Umbilical cord (tissue), 2 donors: Measurements from ENCODE around the gene ZFPL1. TPM values are rescaled to one million over a fixed set of nuclear protein-coding genes. Genes with fewer than 3 reads are reported as not detected.
A peak's percentile ranks its signal among the peaks of the same experiment; 100 is the strongest.

Source experiments
- DNase-seq: peaks from one replicate; pipeline ENCODE4 v3.0.0-alpha.2; 2015; ENCODE audit warnings: low spot score
- total RNA-seq: library from RNA; depleted of rRNA; stranded (reverse); fragments of >200 nt; gene quantifications from one replicate; pipeline ENCODE4 v1.2.3, GENCODE V29; 2014; ENCODE audit warnings: low replicate concordance; ENCODE audit not compliant: insufficient read depth

Gene ZFPL1
- total RNA-seq, result 28.6 TPM

DNA sequence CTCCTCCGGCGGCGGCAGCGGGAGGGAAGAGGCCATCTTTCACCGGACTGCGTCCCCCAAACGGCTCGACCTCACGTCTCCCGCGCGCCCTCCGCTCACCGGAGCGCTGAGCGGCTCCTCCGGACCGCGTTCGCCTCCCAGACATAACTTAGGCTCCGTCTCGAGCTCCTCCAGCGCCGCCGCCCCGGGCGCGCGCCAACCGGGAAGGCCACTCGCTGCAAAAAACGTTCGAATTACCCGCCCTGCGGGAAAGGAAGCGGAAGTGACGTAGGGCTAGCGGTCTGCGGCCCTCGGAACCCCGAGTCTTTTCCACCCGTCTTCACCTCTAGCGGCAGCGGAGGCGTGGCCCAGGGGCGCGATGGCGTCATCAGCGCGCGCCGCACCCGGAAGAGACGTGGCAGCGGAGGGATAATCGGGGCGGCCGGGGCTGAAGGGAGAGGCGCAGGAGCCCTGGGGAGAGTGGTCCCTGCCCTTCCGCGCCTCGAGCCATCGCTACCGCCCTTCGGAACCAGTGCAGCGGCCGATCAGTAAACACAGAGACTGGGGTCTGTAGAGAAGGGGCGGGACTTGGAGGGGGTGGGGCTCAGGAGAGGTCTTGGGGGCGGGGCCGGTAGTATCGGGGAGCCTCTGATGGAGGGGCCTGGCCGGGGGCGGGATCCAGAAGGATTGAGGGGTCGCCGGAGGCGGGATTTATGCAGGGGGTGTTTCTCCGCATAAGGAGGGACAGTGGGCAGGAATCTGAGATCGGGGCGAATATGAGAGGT is at the start of gene ZFPL1, which contains the start of gene CDCA5:
TSS of gene ZFPL1 (plus strand) at position 389 of the 764 bp plus-strand sequence. CDS start 477 bp downstream, outside the sequence.
TSS of gene CDCA5 (minus strand) at position 207 of the 764 bp plus-strand sequence. CDS start at position 145, 62 bp downstream.
- peak; percentile 95 for DNase-seq

GRCh38 chr11:65034423-65034822 is 49.6 kb upstream of the ZFPL1 start:
- DNase-seq, result no peak

DNA sequence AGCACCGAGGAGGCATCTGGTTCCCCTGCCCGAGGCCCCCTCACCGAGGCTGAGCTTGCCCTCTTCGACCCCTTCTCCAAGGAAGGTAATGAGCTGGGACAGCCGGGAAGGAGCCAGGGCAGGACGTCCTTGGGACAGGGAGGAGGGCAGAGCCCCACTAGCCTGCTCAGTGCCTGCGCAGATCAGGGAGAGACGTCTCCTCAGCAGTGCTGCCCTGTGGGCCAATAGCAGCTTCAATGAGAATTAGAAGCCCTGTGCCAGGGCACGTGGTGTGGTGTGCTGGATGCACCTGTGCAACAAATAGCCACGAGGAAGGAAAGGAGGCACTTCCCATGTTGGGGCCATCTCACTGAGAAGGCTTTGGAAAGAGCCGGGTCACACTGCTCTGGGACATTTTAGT is 48.4 kb upstream of the ZFPL1 start:
- no peak for DNase-seq

GRCh38 chr11:65036931-65037330 is 47.1 kb upstream of the ZFPL1 start:
- no peak for DNase-seq

DNA sequence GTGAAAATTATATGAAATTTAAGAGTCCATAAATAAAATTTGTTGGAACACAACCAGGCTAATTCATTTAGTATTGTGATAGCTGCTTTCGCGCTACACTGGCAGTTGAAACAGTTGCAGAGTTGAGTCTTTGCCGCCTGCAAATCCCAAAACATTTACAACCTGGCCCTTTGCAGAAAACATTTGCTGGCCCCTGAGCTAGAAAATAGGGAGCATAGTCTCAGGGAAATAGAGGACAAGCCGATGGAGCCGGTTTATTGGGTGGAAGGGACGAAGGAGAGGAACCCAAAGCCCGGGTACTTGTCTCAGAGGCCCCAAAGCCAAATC is 43.5 kb upstream of the ZFPL1 start:
- DNase-seq, result no peak

GRCh38 chr11:65040847-65041622 is 43.0 kb upstream of the ZFPL1 start, which contains the start of gene SAC3D1:
Gene SAC3D1 (plus strand): TSS chr11:65041210. CDS start chr11:65041293, 83 bp downstream.
- DNase-seq, result peak; percentile 95

DNA sequence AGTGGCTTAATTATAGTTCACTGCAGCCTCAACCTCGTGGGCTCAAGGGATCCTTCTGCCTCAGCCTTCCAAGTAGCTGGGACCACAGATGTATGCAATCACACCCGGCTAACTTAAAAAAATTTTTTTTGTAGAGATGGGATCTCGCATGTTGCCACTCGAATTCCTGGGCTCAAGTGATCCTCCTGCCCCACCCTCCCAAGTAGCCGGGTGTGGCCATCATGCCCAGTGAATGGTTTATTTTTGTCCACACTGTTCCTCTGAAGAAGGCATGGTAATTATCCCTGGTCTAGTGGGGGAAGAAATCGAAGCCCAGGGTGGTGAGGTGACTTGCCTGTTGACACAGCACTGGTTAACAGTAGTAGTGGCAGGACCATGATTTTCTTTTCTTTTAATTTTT is 41.1 kb upstream of the ZFPL1 start:
- DNase-seq, result no peak

- peak; percentile 43 for DNase-seq
Observed at GRCh38 chr11:65043881-65044501, 40.0 kb upstream of the ZFPL1 start.

DNA sequence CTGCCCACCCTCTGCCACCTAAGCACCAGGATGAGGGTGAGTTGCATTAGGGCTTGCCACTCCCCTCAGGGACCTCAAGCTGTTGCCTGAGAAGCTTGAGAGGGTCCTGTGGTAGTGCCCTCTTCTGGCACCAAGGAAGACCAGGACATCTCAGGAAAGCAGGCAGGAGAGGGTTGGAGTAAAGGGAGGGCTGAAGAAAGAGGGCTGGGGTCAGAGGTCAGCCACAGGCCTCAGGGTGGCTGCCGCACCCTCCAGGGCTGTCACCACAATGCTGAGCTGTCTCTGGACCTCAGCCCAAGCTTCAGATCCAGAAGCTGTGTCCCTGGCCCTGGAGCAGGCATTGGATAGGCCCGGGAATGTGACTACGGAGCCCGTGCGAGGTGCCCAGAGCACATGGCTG is 39.0 kb upstream of the ZFPL1 start:
- DNase-seq, result no peak

- DNase-seq, result no peak
Observed at GRCh38 chr11:65045728-65046127, 38.3 kb upstream of the ZFPL1 start.

GRCh38 chr11:65047581-65048422 is 36.2 kb upstream of the ZFPL1 start:
- DNase-seq, result peak; percentile 35

- DNase-seq, result no peak
Observed at GRCh38 chr11:65051398-65051858, 32.6 kb upstream of the ZFPL1 start.

DNA sequence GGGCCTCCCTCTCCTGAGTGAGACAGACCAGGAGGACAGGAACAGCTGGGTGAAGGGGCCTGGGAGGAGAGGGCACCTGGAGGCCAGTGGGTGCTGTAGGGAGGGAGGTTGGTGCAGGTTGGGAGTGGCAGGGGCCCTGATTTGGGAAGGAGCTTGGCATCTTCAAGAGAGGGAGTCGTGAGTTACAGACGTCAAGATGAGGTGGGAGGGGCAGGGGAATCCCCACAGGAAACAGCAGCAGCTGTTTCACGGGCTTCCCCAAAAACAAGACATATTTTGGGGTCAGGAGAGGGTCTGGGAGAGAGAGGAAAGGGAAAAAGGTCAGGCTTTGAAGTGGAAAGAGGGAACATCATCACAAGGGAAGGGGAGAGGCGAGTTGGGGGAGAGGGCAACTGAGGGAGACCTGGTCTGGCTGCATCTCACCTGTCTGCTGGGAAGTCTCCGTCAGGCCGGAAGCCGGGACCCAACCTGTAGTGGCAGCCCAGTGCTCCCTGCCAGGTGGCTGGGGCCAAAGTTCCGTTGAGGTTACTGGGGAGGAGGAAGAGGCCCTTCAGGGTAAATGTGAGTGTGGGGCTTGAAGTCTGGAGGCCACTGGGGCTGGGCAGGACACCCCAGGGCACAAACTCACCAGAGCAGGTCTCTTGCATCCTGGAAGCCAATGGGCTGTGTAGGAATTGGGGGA is 30.1 kb upstream of the ZFPL1 start:
- no peak for DNase-seq

DNA sequence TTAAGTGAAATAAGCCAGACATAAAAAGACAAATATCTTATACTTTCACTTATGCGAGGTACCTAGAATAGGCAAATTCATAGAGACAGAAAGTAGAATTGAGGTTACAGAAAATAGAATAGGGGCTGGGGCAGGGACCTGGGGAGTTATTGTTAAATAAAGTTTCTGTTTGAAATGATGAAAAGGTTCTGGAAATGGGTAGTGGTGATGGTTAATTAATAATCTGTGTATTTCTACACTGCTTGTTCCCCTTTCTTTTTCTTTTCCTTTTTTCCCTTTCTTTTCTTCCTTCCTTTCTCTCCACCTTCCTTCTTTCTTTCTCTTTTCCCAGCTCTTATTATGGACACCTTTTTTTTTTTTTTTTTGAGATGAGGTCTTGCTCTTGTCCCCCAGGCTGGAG is 28.5 kb upstream of the ZFPL1 start:
- no peak for DNase-seq

DNA sequence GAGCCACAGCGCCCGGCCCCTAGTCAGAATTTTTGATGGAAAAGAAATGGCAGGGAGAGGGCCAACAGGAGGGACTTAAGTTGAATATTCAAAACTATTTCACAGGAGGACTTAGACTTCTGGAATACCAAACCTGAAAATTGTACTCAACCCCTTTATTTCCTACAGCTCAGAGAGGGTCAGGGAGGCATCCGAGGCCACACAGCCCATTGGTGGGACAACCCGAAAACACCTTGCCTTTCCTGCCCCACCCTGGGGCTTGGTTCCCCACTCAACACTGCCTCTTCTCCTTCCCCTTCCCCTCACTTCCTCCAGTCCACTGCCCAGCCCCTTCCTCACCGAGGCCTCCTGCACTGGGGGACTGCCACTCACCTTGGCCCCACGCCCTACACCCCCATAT is 27.0 kb upstream of the ZFPL1 start:
- DNase-seq, result no peak

DNA sequence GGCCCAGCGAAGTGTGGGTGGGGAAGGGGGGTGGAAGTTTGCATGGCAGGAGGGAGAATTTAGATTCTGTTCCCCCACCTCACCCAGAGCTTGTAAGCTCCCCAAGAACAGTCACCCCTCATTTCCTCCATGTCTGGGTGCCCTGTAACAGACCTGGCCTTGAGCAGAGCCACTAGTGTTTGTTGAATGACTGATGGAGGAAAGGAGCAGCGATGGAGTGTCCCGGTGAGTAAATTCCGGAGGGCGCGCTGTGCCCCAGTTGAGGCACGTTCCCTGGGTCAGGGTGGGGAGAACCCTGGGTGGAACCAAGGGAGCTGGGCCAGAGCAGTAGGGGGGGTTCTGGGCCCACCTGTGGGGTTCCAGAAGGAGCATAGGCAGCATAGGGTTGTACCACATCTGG is 26.5 kb upstream of the ZFPL1 start:
- no peak for DNase-seq

- no peak for DNase-seq
Observed at GRCh38 chr11:65058012-65058411, 26.0 kb upstream of the ZFPL1 start.

GRCh38 chr11:65058419-65059054 is 25.5 kb upstream of the ZFPL1 start, which contains the start of gene NAALADL1:
Gene NAALADL1 (minus strand): TSS chr11:65058553. CDS start chr11:65058521, 32 bp downstream.
- DNase-seq, result no peak

DNA sequence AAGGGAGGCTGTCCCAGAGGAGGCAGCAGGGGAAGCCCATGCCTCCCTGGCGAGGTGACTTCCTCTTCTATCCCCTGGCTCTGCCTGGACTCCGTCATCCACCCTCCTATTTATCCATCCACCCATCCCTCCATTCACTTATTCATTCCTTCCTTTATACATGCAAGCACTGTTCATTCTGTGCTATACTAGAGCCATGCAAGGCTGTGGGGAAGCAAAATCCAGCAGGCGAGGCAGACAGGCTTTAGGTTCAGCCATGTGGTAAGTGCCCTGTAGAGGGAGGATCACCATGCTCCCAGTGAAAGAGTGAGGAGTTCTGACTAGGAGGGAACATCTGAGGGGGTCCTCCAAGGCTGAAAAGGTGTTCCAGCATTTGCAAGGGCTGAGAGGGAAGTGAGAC is 24.5 kb upstream of the ZFPL1 start:
- no peak for DNase-seq
